HG02763 (cell line): ENCODE measurements around the gene P3H4.

Experiments
- ATAC-seq: cut with Tn5 transposase; IDR thresholded peaks from one replicate; pipeline ENCODE4 v1.9.1; 2021; ENCODE audit warnings: mild to moderate bottlenecking, moderate library complexity; ENCODE audit not compliant: unreplicated experiment

Gene P3H4

GRCh38 chr17:41822216-41823140 lies 10.7 kb upstream of the P3H4 start:
- no peak for ATAC-seq

- no peak for ATAC-seq
Observed at GRCh38 chr17:41821776-41822175, 10.0 kb upstream of the P3H4 start.

- ATAC-seq: no peak
Observed at GRCh38 chr17:41818024-41818423, 6.3 kb upstream of the P3H4 start.

GRCh38 chr17:41816637-41817320 lies 5.0 kb upstream of the P3H4 start:
- ATAC-seq: no peak

- ATAC-seq: no peak
Observed at GRCh38 chr17:41814195-41814594, 2.4 kb upstream of the P3H4 start.

- ATAC-seq: no peak
Observed at GRCh38 chr17:41813699-41814124, 2.0 kb upstream of the P3H4 start.

- ATAC-seq: no peak
Observed at GRCh38 chr17:41813152-41813680, 1.5 kb upstream of the P3H4 start.

- no peak for ATAC-seq
Observed at GRCh38 chr17:41812381-41813151, 817 bp upstream of the P3H4 start, which contains the start of gene FKBP10. Gene FKBP10, plus strand, starts transcription at chr17:41813004. Its CDS starts 31 bp downstream, at chr17:41813035.

GRCh38 chr17:41810659-41811548 lies 845 bp downstream of the P3H4 start:
- no peak for ATAC-seq

GRCh38 chr17:41806685-41807445 lies 4.9 kb downstream of the P3H4 start:
- ATAC-seq: no peak

GRCh38 chr17:41803049-41804020 lies 8.4 kb downstream of the P3H4 start:
- no peak for ATAC-seq

GRCh38 chr17:41801374-41802271 lies 10.1 kb downstream of the P3H4 start:
- ATAC-seq: no peak

GRCh38 chr17:41800601-41801373 lies 11.0 kb downstream of the P3H4 start:
- no peak for ATAC-seq

- ATAC-seq: no peak
Observed at GRCh38 chr17:41799366-41799765, 12.4 kb downstream of the P3H4 start.

GRCh38 chr17:41797377-41797776 lies 14.4 kb downstream of the P3H4 start:
- ATAC-seq: no peak
